Stimulated activated CD4-positive, alpha-beta T cell treated with anti-CD3 and anti-CD28 coated beads, Interleukin-1b, Interleukin-23, amount 100 ng/mL, for 48 hours (primary cell): Measurements from ENCODE around the gene RNGTT.

Experiments
- DNase-seq: peaks from one replicate; pipeline ENCODE4 v3.0.0-alpha.2; 2020

The RNGTT gene

DNA sequence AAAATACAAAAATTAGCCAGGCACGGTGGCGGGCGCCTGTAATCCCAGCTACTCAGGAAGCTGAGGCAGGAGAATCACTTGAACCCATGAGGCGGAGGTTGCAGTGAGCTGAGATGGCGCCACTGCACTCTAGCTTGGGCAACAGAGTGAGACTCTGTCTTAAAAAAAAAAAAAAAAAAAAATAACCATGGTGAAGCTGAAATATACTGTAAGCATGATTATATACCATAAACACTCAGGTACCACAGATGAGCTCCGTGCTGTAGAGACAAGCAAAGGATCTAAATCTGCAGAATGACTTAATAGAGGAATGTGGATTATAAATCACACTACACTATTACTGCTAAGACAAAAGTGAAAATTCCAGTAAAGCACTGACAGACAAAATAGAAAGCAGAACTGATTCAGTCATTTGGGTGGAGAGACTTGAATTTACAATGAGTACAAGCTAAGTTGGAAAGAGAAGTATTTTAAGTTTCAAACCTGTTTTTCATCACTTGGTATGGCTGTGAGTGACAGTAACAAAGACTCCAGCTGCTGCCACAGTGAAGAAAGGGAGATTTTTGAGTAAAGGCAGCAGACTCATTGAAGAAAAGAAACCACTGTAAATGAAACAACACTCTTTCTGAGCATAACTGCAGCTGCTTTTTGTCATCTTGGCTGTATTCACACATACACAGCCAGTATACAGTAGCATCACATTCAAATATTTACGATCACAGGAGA is 322.1 kb downstream of the RNGTT start:
- no peak for DNase-seq

DNA sequence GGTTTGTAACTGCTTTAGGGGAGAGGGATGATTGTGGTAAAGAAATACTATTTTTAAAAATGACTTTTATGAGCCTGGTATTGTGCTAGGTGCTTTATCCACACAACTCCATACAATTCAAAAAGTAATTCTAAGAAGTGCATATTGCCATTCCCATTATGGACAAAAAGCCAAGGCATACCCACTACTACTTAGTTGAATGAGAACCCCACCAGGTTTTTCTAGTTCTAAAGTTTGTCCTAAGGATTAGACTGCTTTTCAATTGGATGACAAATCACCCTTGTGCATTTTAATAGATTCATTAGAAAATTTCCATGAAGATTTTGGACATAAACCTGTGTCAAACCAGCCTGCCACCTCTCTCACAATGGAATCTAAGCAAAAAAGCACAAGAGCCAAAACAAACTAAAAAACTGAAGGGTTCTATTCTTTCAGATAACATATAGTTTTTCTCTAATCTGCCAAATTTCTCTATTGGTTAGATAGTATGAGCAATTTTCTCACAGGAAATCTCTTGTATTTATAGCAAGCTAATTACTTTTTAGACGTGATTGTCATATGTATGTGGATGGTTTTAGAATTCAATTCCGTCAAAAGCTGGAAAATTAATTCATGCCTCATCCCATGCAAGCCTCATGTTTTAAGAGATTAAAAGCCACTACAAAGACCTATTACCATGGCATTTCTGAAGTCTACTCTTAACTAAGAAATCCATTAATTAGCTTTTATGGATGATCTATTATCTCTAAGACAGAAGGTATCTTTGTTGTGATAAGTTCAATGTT is 325.5 kb downstream of the RNGTT start:
- no peak for DNase-seq

DNA sequence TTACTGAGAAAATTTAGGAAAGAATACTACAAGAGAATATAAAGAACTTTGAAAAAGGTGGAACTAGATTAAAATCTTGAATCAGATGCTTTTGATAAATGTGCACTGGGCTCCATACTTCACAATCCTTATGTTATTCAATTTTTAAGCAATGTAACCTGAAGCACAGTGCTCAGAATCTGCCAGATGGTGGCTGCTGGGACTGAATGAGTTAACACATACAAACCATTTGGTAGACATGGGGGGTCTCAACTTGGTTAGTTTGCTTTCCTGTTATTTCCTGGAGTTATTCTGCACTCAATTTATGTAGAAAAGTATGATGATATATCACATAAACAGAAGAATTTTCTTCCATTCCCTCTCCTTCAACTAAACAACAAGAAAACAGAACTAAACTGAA is 326.5 kb downstream of the RNGTT start:
- DNase-seq = no peak

DNA sequence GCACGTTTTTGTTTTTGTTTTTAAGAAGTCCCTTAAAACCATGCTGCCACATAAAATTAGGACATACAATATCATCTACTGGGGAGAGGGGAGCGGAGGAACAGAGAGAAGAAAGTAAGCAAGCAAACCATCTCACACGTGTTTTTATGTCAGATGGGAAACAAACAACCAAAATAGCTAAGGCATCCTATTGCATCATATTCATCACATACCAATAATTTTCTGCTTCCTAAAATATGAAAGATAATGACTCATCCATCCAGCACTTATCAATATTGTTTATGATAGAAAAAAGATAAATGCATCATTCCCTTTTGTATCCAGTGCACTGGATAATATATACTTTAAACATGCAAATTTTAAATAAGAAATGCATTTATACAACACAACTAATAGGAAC is 329.6 kb downstream of the RNGTT start:
- no peak for DNase-seq

DNA sequence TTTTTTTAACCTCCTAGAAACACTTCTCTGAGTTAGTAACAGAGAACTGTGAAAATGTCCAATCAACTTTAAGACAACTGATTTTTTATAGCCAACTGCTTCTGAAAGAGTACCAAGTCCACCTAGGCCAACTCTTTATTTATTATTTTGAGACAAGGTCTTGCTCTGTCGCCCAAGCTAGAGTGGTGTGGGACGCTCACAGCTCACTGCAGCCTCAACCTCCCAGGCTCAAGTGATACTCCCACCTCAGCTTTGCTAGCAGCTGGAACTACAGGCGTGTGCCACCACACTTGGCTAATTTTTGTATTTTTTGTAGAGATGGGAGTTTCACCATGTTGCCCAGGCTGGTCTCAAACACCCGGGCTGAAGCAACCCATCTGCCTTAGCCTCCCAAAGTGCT is 331.6 kb downstream of the RNGTT start:
- DNase-seq = no peak

DNA sequence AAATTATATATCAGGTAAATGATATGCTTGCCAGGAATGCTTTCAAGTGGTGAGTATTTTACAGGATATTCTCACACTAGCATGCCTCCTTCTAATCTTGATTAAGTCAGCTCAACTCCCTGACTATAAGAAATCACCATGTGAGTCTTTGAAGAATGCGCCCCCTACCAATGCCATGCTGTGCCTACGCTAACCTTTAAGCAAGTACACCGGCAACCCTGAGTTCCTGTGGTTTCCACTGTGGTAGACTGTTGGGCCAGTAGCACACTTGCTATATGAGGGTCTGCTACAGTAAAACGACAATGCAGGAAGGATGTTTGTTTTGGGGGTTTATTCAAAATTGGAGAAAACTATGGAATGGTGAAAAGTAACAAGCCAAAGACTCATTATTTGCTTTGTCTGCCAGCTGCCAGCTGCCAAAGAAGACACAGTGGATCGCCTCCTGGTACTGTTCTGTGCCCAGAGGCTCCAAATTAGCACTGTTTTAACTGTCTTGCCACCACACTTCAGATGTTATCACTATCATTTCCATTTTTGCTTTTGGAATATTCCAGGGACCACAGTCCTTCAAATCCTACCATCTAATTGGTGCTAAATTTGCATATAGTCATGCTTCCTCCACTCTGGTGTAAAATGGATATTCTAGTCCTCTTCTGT is 333.5 kb downstream of the RNGTT start:
- no peak for DNase-seq

DNA sequence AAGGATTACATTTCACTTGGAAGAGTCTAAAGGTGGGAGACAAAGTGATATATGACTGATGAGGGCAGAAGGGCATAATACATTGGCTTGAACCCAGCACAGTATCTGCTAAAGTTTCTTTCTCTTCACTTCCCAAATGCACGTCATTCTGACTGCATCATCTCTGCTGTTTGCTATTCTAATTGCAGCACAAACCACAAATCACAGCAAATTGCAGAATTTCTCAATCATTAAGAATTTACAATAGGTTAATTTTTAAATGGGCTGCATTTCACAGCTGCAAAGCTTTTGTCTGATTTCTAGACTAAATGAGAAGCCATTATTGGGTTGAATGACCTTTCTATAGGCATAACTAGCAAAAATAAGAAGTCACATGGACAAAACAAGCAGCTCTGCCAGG is 337.0 kb downstream of the RNGTT start:
- DNase-seq = no peak

DNA sequence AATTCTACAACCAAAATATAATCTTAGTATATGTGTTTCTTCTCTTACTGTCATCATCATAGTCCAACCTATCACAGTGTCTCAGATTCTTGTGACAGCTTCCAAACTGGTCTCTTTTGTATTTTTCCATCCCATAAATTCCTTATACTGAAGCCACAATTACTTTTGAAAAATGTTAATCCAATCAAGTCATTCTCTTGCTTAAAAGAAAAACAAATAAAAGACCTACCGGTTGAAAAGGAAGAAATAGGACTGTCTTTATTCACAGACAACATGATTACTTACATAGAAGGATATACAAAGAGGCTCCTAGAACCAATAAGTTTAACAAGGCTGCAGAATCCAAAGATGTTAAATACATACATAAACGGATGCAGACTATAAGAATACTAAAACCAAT is 339.9 kb downstream of the RNGTT start:
- no peak for DNase-seq

DNA sequence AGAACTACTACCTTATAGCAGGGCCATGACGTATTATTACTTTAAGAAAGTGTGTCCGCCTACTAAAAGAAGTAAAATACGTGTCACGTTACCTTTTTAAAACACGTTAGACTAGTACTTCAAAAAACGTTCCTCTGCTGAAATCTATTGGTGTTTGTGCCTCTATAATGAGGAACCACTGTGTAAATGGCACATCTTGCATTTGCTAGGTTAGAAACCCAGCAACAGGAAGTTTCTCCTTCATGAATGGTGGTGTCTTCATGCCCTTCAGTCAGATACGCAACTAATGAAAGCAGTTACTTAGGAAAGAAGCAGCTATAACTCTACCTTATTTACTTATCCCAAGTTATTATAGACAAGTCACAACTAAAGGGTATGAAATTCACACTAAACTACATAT is 343.5 kb downstream of the RNGTT start:
- no peak for DNase-seq

DNA sequence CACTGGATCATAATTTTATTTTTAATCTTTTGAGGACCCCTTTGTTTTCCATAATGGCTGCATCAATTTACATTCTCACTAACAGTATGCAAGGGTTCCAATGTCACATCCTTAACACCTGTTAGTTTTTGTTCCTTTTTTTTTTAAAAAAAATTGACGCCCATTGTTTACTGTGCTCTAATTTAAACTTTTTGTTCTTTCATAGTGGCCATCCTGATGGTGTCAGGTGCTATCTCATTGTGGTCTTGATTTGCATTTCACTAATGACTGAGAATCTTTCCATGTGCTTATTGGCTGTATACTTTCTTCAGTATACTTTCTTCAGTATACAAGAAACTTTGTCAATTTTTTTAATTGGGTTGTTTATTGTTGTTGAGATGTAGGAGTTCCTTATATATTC is 347.0 kb downstream of the RNGTT start:
- no peak for DNase-seq

DNA sequence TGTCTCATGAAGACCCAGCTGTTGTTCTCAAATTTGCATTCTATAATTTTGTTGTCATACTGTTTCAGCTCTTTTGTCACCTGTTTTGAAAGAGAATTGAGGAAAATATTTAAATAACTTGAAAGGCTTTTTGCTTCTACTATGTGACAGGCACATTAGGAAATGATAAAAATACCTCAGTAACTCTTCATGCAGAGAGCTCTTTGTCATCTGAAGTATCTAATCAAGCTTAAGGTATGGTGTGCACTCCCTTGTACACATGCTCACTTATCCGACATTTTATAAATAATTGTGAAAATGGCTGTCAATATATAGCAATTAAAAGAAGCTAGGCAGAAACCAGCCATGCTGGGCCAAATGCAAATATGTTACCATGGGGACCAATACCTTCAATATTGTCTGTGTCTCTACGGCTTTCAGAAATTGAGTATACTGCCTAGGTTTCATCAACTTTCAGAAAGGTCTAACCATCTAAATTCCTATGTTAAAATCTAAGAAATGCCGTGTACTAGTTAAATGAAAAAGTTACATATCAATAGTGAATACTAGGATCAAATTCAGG is 349.0 kb downstream of the RNGTT start:
- DNase-seq = no peak

DNA sequence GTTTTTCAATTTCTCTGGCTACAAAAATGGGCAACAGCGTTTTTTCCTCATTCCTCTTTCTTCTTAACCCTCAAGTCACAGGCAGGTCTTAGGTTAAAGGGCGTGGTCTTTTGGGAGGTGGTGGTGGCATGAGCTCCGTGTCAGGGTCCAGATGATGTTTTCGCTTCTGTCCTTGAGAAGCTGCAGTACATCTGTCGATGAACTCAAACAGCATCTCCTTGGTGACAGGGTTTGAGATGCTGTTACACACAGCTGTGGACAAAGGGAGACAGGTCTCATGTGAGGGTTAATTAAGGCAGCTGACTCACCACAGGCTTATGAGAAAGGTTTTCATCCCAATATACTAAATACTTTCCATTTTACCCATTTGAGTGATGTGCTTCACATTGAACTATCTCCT is 350.8 kb downstream of the RNGTT start:
- no peak for DNase-seq

DNA sequence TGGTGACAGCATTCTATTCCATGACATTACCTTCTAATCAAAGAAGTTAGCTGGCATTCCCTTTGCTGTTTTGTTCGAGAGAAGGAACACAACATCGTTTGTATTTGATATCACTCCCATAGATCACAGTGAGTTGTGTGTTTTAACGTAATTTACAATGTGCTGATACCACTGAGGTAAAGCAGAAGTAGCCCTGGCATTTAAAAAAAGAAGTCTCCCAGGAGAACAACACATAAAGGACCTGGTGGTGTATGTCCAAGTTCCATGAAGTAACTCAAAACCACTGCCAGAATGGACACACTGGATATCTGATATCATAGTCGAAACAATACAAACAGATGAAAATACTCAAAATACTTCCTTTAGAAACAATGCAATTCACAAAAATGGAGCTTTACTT is 351.7 kb downstream of the RNGTT start:
- no peak for DNase-seq

DNA sequence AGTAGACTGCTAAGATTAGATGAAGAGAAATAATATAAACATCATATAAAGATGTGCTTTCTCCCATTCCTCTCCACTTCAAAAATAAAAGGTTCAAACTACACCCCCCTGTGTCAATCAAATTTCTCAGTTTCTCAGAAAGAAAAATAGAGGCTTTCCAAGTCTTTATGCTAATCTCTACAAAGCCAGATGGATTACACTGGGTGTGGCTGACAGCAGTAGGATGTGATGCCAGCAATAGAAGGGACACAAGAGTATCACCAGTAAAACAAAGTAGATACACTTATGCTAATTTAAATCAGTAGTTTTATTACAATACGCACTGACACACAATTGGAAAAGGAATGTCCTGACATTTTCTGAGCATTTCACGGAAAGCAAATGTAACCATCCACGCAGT is 353.4 kb downstream of the RNGTT start:
- DNase-seq = no peak

DNA sequence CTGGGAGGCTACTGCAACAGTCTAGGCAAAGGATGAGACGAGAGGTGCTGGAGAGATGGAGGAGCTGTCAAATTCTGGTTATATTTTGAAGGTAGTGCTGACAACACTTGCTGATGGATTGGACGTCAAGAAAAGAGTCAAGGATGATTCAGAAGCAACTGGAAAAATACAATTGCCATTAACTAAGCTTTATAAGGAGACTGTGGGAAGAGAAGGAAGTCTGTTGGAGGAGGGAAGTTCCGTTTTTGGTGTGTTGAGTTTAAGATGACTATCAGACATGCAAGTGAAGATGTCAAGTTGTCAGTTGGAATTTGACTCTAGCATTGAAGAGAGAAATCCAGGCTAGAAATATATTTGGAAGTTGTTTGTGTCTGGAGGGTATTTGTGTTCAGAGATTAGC is 358.1 kb downstream of the RNGTT start:
- no peak for DNase-seq

DNA sequence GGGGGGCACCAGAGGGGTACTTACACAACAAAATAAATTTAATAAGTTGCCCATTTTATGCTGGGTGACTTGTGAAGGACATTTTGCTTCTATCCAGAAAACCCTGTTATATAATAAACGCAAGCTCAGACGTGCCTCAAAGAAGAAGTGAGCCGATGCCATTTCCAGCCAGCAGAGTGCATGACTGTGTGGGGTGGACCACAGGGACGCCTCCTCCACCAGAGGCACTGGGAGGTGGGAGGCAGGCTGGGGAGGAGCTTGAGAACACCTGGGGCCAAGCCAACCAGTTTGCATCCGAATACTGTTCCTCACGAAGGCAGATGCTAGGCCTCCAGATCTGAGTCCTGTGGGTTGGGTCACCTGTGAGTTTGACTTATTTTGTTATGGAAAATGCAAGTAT is 363.8 kb downstream of the RNGTT start:
- DNase-seq = no peak

DNA sequence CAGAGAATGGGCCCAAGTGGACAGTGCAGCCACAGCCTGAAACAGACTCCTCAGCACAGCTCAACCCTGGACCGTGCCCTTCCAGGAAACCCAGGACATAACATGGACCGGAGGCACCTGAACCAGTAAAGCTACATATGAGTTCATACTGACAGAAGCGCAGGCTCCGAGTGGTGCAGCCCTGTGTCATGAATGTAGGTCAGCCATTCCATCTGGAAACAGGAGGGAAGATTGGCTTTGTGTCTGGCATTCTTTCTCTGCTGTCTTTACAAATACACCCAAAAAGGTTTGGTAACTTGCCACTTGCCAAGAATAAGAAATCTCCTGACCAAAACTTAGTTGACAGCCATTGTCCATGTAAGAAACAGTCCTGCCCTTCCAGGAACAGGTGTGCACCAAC is 366.6 kb downstream of the RNGTT start:
- DNase-seq = no peak

DNA sequence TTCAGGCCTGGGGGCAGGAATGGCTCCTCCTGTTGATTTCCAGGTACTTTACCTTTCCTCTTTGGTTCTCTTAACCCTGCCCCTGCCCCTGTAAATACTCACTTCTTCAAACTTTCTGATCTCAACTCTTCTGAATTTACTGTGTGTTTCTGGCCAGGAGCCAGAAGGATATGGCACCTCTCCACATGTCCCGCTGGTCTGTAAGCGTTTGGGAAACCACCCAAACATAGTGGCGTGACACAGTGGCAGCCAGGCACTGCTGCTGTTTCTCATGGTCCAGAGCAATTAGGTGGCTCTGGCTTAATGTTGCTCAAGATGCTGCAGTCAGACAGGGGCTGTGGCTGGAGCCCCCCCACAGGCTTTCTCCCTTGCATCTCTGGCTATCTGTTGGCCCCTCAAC is 374.5 kb downstream of the RNGTT start:
- no peak for DNase-seq

DNA sequence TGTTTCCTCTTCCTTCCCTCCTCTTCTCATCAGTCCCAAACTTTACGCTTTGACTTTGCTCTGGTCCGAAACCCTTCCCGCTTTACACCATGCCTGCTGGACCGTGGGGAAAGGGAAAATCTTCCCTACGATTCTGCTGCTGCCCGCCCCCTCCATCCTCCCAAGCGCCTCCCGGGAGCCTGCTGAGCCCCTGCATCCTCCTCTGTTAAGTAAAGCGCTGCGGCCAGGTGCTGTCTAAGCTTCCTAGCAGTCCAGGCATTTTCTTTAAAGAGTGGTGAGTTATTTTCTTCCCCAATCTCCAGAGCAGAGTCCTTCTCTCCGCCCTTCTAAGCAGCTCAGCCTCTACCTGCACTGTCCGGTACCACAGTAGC is 376.3 kb downstream of the RNGTT start:
- DNase-seq = no peak

DNA sequence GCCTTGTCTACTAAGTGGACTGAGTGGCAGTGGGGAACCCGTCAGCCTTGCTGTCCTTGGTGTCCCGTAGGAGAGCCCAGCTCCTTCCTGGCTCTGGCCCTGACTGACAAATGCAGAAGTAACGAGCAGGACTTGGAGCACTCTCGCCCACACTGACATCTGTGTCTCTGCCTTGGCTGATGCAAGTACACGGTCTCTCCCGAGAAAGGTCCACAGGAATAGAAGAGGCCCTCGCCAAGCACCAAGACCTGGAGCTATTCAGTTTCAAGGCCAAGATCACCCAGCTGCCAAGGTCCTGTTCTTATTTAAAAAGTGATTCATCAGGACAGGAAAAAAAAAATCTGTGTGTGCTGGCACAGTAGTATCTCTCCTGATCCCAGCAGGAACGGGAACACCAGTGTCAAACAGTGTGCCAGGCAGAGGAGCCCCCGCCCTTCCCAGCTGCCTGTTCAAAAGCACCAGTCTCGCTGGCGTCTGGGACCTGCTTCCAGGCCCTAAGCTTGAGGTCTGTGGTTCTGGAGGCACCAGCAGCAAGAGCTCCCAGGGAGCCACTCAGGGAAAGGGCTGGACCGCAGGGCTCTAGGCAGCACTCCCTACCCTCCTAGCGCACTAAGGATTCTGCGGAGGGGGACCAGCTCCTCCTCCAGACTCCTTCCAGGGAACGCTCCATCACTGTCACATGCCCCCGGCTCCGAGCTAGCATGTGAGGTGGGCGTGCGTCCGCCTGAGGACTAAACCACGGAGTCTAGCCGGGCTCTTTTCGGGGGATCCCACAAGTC is 376.9 kb downstream of the RNGTT start:
- no peak for DNase-seq

DNA sequence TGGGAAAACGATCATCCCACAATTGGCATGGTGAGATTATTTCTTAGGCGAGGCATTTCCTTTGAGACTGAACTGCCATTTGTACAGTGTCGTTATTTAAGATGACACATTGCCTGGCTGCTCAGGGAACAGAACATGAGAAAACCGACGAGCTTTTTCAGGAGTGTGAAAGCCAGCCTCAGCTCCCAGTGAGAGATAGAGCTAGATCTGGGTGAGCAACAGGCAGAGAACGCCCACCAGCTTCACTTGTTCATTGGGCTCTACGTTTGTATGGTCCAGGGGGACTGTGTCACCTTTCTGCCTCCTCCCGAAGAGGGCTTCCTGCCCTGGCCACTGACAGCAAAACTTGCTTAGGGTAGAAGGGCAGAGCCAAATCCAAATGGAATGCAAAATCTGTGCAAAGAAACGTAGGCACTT is 378.1 kb downstream of the RNGTT start:
- DNase-seq = no peak

DNA sequence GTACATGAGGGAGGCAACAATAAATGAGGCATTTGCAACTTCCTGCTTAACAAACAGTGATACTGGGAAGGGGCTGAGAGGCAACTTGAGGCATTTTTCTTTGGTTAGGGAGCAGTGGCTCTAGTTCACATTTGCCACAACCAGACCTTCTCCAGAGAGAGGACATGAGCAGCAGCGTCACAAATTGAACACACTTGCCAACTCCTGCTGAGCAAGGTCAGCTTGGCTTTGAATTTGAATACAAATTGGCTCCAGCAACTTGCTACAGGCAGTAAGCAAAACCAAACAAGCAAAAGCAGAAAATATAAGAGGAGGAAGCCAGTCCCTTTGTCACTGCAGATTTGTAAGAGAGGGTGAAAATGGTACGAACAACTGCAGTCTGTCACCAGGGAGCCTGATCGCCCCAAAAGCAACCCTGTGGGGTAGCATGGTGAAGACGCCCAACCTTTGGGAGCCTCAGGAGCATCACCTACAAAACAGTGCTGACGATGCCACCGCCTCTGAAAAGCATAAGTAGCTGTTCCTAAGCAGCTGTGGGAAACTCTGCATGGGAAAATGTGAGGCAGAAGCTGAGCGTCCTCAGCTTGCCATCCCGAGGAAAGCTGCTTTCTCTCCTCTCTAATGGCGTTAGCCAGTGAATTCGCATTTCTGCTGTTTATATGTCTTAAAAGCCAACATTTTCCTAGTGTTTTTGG is 378.7 kb downstream of the RNGTT start:
- no peak for DNase-seq

DNA sequence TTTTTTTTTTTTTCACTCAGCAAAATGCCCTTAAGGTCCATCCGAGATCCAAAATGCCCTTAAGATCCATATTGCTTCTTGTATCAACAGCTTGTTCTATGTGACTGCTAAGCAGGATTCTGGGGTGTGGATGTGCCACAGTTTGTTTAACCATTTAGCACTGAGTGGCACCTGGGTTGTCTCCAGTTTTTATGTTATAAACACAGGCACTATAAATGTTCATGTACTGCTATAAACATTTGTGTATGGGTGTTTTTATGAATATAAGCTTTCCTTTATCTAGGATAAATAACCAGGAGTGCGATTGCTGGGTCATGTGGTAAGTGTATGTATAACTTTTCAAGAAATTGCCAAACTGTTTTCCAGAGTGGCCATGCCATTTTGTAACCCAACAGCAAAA is 386.0 kb downstream of the RNGTT start:
- DNase-seq = no peak
